Amniotic stem cell (primary cell): ENCODE measurements around the gene HSF2BP.
"Not testable (repeated sequence)": the region's sequence is repeated elsewhere in the genome, so short reads cannot be mapped to it uniquely, and the experiment has no call there.

Source experiments
- DNase-seq: peaks from one replicate; lab custom pipeline; 2025; lab: John Stamatoyannopoulos, UW

The HSF2BP gene

DNA sequence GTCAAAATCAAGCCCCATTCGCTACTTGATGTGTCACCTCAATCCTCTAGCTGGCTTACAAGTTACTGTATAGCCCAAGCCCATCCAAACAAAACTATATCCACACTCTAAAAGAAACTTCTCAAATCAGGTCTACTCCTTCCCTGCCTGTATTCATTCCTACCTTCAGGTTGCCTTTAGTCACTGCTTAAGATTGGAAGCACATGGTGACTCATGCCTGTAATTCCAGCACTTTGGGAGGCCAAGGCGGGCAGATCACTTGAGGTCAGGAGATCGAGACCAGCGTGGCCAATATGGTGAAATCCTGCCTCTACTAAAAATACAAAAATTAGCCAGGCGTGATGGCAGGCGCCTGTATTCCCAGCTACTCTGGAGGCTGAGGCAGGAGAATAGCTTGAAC lies 7.4 kb downstream of the HSF2BP start:
- DNase-seq = not testable (repeated sequence)

GRCh38 chr21:43648171-43648570 lies 11.1 kb downstream of the HSF2BP start:
- no peak for DNase-seq

DNA sequence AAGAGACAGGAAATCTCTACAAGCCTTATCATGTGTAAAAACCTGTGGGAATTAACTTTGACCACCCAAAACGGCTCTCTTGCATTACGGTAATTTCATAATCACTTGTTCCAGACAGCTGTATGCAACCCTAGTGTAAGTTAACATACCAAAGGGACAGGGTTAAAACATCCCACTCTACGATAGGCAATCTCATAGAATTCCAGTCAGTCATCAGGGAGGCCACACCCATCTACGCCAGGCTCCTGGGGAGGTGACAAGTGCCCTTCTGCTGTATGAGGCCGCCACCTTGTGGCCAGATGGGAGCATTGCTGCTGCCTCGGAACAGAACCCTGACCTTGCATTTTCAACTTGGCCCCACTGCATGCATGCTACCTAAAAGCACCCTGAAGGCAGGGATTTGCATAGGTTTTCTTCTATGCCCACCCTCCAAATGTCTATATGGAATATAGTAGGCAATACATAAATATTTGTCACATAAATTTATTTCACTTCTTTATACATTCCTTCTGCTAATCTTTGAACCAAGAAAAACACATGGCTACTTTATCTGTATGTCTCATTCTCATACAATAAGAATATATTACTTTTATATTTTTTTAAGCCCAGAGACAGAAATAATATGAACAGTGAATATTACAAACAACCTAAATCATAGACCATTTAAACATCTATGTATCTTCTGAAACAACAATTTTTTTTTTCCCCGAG lies 12.6 kb downstream of the HSF2BP start:
- peak; percentile 75 for DNase-seq

- DNase-seq = no peak
Observed at GRCh38 chr21:43645976-43646375, 13.3 kb downstream of the HSF2BP start.

- DNase-seq = peak; percentile 32
Observed at GRCh38 chr21:43645136-43645891, 14.0 kb downstream of the HSF2BP start.

GRCh38 chr21:43644609-43645008 lies 14.7 kb downstream of the HSF2BP start:
- no peak for DNase-seq

DNA sequence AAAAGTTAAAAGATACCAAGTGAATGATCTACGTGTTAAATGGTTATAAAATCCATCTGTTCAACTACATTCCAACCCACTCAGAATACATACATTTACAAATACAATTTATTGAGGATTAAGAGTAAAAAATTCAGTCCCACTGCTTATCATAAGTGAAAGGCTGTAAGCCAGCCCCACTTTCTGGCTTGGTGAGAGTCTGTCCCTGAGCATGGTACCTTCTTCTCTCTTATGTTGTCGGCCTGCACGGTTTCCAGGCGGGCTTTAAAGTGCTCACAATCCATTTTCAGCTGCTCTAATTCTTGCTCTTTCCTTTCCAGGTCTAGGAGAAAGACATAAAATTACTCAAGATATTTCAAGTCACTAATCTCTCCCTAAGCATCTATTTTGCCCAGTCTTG lies 15.2 kb downstream of the HSF2BP start:
- no peak for DNase-seq

DNA sequence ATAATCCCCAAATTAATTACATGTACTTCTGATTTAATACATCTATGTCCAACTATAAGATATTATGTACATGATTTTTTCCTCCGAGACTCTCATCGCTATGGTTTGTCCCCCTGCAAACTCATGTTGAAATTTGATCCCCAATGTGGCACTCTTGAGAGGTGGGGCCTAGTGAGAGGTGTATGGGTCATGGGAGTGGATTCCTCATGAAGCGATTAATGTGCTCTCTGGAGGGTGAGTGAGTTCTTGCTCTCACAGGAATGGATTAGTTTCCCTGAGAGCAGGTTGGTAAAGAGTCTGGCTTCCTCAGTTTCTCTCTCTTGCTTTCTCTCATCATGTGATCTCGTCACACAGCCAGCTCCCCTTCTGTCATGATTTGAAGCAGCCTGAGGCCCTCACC lies 16.1 kb downstream of the HSF2BP start:
- no peak for DNase-seq

DNA sequence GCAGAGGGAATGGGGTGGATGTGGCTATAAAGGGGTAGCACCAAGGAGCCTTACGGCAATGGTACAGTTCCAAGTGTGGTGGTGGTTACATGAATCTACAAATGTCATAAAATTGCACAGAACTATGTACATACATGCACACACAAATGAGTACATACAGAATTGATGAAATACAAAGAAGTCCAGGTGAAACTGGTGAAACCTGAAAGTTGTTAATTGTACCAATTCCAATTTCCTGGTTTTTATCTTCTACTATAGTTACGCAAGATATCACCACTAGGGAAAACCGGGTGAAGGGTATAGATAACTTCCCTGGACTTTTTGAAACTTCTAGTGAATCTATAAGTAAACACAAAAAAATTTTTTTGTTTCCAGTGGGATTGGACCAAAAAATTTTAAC lies 18.9 kb downstream of the HSF2BP start:
- DNase-seq = no peak

DNA sequence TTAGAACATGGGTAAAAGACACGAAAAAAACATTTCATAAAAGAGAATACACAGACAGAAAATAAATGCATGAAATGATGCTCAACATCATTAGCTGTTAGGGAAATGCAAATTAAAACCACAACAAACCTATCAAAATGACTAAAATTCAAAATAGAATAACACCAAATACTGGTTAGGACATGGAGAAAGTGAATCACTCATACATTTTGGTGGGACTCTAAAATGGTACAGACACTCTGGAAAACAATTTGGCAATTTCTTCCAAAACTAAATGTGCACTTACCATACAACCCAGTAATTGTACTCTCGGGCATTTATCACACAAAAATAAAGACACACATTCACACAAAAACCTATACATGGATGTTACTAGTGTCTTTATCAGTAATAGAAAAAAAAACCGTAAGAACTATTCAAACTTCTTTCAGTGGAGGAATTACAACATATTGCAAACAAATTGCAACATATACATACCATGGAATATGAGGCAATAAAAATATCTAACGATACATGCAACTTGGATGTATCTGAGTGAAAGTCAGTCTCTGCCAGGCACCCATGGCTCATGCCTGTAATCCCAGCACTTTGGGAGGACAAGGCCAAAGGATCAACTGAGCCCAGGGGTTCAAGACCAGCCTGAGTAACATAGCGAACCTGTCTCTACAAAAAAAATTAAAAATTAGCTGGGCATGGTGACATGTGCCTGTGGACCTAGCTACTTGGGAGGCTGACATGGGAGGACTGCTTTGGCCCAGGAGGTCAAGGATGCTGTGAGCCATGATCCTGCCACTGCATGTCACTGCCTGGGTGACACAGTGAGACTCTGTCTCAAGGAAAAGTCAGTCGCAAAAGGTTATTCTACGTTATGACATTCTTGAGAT lies 19.6 kb downstream of the HSF2BP start:
- no peak for DNase-seq

GRCh38 chr21:43637530-43638158 lies 21.6 kb downstream of the HSF2BP start:
- no peak for DNase-seq

DNA sequence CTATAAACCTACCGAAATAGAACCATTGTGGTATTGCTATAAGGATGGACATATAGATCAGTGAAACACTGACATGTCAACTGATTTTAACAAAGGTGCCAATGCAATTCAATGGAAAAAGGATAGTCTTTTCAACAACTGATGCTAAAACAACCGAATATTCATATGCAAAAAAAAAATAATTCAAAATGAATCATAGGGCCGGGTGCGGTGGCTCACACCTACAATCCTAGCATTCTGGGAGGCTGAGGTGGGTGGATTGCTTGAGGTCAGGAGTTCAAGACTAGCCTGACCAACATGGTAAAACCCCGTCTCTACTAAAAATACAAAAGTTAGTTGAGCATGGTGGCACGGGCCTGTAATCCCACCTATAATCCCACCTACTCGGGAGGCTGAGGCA lies 23.9 kb downstream of the HSF2BP start:
- DNase-seq = no peak

DNA sequence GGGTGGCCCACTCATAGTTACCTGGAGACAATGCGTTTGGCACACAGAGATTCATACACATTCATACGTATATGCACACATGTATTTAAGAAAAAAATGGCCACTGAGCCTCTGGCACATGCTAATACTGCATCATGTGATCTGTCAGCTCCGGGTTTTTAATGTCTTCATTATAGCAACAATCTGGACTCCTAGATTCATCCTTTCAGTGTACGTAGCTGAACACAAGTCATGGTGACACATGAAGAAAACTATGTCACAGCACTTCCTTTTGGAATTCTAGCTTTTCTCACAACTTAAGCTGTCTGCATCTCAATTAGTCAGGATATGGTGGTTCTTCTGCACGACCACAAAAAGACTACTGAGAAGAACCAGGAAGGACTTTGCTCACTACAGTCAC lies 24.7 kb downstream of the HSF2BP start:
- no peak for DNase-seq

DNA sequence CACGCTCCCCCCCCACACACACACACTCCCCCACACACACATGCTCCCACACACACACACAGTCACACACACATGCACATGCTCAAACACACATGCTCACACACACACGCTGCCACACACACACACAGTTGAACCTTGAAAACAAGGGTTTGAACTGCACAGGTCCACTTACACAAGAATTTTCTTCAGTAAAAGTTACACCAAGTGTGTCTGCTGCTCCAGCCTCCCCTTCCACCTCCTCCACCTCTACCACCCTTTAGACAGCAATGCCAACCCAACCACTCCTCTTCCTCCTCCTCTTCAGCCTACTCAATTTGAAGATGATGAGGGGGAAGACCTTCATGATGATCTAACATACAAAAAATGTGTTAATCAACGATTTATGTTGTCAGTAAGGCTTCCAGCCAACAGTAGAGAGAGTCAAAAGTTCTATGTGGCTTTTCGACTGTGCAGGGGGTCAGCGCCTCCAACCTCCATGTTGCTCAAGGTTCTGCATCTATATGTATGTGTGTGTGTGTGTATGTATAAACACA lies 26.8 kb downstream of the HSF2BP start:
- no peak for DNase-seq

DNA sequence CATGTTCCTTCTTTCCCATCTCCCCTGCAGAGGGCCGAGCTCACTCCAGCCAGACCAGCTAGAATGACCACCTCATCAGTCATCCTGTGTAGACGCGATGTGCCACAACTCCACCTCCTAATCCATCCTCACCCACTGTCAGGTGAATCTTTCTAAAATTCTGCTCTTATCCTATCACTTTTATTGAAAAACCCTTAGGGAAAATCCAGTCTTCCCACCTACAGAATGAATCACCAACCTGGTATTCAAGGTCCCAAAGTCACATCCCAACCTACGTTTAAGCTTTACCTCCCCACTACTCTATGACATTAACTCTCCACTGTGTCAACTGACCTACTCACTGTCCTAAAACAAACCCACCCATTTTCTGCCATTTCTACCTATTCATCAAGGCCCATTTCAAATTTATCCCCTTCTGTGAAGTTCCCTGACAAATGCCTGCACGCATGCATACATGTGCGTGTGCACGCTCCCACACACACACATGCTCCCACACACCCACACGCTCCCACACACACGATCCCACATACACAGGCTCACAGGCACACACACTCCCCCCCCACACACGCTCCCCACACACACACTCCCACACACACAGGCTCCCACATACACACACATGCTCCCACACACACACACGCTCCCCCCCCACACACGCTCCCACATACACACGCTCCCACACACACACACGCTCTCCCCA lies 27.7 kb downstream of the HSF2BP start:
- DNase-seq = no peak

- DNase-seq = no peak
Observed at GRCh38 chr21:43627527-43627926, 31.8 kb downstream of the HSF2BP start.

DNA sequence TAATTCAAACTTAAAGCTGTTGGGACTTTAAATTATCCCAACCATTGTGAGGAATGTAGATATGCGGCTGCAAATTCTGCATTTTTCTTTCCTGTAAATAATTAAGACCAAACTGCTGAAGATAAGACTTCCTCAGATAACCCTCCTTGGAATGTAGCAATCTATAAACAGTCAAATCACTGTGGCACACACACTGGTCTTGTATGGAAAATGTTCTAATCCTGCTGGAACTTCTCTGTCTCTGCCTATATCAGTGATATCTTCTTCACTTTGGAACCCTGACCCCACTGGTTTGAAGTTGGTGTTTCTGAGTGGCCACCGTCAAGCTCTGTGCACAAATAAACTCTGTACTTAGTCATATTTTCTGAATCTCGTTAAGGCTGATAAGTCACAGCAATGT lies 32.9 kb downstream of the HSF2BP start:
- no peak for DNase-seq

- no peak for DNase-seq
Observed at GRCh38 chr21:43624339-43624738, 34.9 kb downstream of the HSF2BP start.

DNA sequence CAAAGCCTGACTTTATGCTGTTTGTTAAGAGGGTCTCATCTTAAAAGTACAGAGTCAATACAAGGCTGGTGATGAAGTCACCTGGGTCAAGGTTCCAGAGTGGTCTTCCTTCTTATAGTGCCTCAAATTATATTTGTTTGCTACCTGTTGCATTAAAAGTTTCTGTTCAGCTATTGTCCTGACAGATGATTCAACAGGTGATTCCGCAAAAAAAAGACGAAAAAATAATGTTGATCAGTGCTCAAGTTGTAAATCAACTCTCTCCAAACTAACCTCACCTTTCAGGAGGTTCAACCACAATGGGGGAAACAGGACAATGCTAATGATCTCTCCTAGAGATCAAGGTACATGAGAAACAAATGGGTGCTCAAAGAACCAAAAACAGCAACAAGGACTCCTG lies 35.7 kb downstream of the HSF2BP start:
- no peak for DNase-seq

- DNase-seq = no peak
Observed at GRCh38 chr21:43622796-43623195, 36.5 kb downstream of the HSF2BP start.

GRCh38 chr21:43619856-43620255 lies 39.4 kb downstream of the HSF2BP start:
- no peak for DNase-seq
